ENCODE measurements around the gene CIDEB. TPM values are rescaled to one million over a fixed set of nuclear protein-coding genes. Genes with fewer than 3 reads are reported as not detected.

Gene CIDEB
- total RNA-seq = 0.18 and 2.8 TPM in 2 replicates

DNA sequence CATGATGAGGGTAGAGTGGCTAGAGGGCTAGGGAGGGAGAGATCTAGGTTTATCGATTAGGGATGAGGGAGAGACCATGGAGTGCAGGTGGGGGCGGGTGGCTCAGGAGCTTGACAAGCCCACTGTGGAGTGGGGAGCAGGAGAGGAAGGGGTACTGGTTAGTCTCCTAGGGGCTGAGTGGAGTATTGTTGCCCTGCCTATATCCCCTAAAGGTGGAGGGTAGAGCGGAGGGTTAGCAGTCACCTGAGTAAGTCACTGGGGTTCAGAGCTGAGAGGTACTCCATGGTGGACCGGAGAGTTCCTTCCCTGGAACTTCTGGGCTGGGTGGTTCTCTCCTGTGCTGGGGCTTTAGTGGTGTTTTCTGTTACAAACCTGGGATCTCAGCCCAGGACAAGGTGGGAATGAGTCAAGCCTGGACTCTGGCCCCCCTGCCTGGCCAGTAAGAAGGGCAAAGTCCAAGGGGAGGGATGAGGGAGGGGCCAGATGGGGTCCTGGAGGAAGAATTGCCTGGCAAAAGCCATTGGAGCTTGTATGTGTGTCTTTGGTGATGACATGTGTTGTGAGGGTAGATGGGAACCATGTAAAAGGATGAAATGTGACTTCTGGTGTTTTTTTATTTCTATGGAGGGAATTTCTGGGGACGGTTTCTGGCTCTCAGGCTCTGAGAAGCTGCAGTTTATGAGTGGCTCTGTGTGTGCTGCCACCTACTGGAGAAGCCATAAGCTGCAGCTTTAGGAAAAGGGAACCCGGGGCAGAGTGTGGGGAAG, at the start of gene CIDEB:
Gene CIDEB, minus strand, starts transcription at position 403 of the 767 bp plus-strand sequence. Its CDS starts 119 bp downstream, at position 284.

GRCh38 chr14:24339284-24340151, 31.7 kb upstream of the CIDEB start, which contains the start of gene RIPK3:
RIPK3 (minus strand) TSS chr14:24339991; CDS start chr14:24339826, 165 bp downstream.

GRCh38 chr14:24334431-24335291, 26.9 kb upstream of the CIDEB start, which contains the start of gene ADCY4:
ADCY4 (minus strand) TSS chr14:24335071; CDS start chr14:24334652, 419 bp downstream.

DNA sequence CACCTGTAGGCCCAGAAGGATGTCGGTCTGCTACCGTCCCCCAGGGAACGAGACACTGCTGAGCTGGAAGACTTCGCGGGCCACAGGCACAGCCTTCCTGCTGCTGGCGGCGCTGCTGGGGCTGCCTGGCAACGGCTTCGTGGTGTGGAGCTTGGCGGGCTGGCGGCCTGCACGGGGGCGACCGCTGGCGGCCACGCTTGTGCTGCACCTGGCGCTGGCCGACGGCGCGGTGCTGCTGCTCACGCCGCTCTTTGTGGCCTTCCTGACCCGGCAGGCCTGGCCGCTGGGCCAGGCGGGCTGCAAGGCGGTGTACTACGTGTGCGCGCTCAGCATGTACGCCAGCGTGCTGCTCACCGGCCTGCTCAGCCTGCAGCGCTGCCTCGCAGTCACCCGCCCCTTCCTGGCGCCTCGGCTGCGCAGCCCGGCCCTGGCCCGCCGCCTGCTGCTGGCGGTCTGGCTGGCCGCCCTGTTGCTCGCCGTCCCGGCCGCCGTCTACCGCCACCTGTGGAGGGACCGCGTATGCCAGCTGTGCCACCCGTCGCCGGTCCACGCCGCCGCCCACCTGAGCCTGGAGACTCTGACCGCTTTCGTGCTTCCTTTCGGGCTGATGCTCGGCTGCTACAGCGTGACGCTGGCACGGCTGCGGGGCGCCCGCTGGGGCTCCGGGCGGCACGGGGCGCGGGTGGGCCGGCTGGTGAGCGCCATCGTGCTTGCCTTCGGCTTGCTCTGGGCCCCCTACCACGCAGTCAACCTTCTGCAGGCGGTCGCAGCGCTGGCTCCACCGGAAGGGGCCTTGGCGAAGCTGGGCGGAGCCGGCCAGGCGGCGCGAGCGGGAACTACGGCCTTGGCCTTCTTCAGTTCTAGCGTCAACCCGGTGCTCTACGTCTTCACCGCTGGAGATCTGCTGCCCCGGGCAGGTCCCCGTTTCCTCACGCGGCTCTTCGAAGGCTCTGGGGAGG, 3.1 kb upstream of the CIDEB start, which contains the start of gene LTB4R:
Gene LTB4R, plus strand, starts transcription at position 857 of the 959 bp plus-strand sequence. CDS start 4,150 bp downstream, outside the sequence.

DNA sequence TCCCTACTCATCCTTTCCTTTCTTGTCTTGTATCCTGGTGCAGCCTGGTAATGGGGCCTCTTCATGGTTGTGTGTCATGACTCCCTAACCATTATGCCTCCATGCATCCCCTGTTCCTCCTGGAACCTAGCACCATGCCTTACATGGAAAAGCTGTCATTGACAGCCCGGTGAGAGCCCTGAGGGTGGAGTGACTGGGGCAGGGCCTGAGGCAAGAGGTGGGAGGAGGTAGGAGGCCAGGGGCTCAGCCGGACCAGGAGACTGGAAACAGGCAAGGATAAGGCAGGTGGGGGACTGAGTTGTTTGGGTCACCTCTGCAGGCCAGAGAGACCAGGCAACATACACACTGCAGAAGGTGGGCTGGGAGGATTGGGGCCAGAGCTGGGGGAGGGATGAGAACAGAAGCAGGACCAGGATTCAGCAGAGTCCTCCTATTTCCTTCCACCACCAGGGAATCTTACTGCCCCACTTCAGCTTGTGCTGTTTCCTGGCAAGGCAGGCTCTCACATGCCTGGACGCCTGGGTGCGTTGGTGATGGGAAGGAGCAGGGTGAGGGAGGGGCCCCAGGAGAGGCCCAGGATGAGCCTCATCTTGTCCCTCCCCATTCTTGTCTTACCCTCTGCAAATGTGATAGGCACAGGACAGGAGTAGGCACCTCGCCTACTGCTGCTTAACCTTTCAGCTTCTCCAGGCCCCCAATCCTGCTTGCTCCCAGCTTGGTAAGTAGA, 1.9 kb upstream of the CIDEB start, which contains the start of gene LTB4R2:
Gene LTB4R2, plus strand, starts transcription at position 603 of the 727 bp plus-strand sequence. CDS start 525 bp downstream, outside the sequence.

GRCh38 chr14:24299255-24300191, 8.3 kb downstream of the CIDEB start, which contains the start of the genes DHRS1 and NOP9:
DHRS1 (minus strand) TSS chr14:24299780; CDS start chr14:24299106, 674 bp downstream.
NOP9 (plus strand) TSS chr14:24299850; CDS start chr14:24299955, 105 bp downstream.

GRCh38 chr14:24271134-24271833, 36.5 kb downstream of the CIDEB start, which contains the start of gene RABGGTA:
RABGGTA (minus strand) TSS chr14:24271597; CDS start chr14:24271115, 482 bp downstream.

DNA sequence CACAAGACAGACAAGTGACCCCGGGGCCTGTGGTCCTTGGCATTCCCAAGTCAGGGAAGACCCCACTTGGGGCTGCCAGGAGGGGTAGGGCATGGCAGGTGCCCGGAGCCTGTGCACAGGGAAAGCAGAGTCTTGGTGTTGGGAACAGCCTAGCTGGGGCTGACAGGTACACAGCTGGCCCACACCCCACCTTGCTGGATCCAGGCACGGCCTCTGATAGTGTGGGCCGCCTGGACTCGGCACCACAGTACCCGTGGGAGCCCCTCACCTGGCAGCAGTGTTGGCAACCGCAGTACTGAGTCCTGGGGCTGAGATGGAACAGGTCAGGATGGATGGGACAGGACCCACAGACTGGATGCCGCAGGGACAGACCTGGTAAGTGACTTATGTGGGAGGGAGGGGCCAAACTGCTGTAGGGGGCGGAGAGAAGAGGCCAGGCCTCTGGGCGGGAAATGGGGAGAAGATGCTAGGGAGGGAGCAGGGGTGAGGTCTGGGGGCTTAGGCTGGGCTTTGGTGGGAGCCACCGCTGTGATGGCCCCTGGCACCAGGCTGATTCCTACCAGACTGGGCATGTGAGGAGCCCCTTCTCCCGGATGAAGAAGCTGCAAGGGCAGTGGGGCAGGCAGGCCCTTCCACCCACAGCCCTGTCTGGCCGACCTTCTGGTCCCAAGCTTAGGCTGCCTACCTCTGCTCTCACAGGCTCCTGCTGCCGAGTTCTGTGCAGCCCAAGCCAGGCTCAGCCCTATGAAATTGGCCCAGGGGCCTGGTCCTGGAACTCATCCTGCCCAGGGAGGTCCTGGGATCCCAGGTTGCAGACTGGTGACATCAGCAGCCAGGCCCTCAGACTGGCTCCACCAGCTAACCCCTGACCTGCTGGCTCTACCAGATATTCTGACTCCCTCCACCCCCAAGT, 44.7 kb downstream of the CIDEB start, which contains the start of gene TGM1:
Gene TGM1, minus strand, starts transcription at position 357 of the 913 bp plus-strand sequence. CDS start 825 bp downstream, outside the sequence.

Other genes starting within 250 kb of the CIDEB start
- not detected in 2 replicates for gene CPNE6, start 236.4 kb downstream of the CIDEB start, total RNA-seq
- 32.7 and 43.4 TPM in 2 replicates for gene PCK2, start 213.7 kb downstream of the CIDEB start, total RNA-seq
- 27.5 and 28.7 TPM in 2 replicates for gene DCAF11, start 193.2 kb downstream of the CIDEB start, total RNA-seq
- gene NRL, start 193.0 kb downstream of the CIDEB start, total RNA-seq = 0.32 TPM in 1 of 2 replicates, not detected in the other
- 0.32 TPM in 1 of 2 replicates, not detected in the other for gene FITM1, start 177.3 kb downstream of the CIDEB start, total RNA-seq
- 151 and 174 TPM in 2 replicates for gene PSME1, start 171.8 kb downstream of the CIDEB start, total RNA-seq
- 14.4 and 27.4 TPM in 2 replicates for gene EMC9, start 166.4 kb downstream of the CIDEB start, total RNA-seq
- 44.6 and 52.2 TPM in 2 replicates for gene PSME2, start 161.4 kb downstream of the CIDEB start, total RNA-seq
- gene RNF31, start 160.5 kb downstream of the CIDEB start, total RNA-seq = 24.2 and 25.6 TPM in 2 replicates
- gene IRF9, start 146.7 kb downstream of the CIDEB start, total RNA-seq = 34.2 and 65.2 TPM in 2 replicates
- gene REC8, start 135.9 kb downstream of the CIDEB start, total RNA-seq = 2.9 TPM in 1 of 2 replicates, not detected in the other
- gene IPO4, start 119.2 kb downstream of the CIDEB start, total RNA-seq = 24.2 and 39.0 TPM in 2 replicates
- 71.5 and 84.7 TPM in 2 replicates for gene TM9SF1, start 112.5 kb downstream of the CIDEB start, total RNA-seq
- gene TSSK4, start 102.3 kb downstream of the CIDEB start, total RNA-seq = not detected in 2 replicates
- gene CHMP4A, start 94.5 kb downstream of the CIDEB start, total RNA-seq = 34.7 TPM in 2 replicates
- gene MDP1, start 91.9 kb downstream of the CIDEB start, total RNA-seq = 6.7 and 9.2 TPM in 2 replicates
- 140 and 176 TPM in 2 replicates for gene NEDD8, start 75.6 kb downstream of the CIDEB start, total RNA-seq
- gene GMPR2, start 75.0 kb downstream of the CIDEB start, total RNA-seq = 41.7 and 96.7 TPM in 2 replicates
- 42.1 and 42.6 TPM in 2 replicates for gene TINF2, start 65.4 kb downstream of the CIDEB start, total RNA-seq
- 0.16 and 0.72 TPM in 2 replicates for gene TGM1, start 44.8 kb downstream of the CIDEB start, total RNA-seq
- 25.9 and 39.9 TPM in 2 replicates for gene RABGGTA, start 36.4 kb downstream of the CIDEB start, total RNA-seq
- gene DHRS1, start 8.2 kb downstream of the CIDEB start, total RNA-seq = 11.3 and 19.0 TPM in 2 replicates
- 12.6 and 13.9 TPM in 2 replicates for gene NOP9, start 8.1 kb downstream of the CIDEB start, total RNA-seq
- gene LTB4R2, start 2.2 kb upstream of the CIDEB start, total RNA-seq = 1.4 and 2.1 TPM in 2 replicates
- 3.6 and 6.3 TPM in 2 replicates for gene LTB4R, start 3.5 kb upstream of the CIDEB start, total RNA-seq
- 1.8 and 2.3 TPM in 2 replicates for gene ADCY4, start 27.1 kb upstream of the CIDEB start, total RNA-seq
- 0.36 TPM in 1 of 2 replicates, not detected in the other for gene RIPK3, start 32.0 kb upstream of the CIDEB start, total RNA-seq
- 40.0 and 41.9 TPM in 2 replicates for gene NFATC4, start 60.2 kb upstream of the CIDEB start, total RNA-seq
- gene NYNRIN, start 91.0 kb upstream of the CIDEB start, total RNA-seq = 6.3 and 11.7 TPM in 2 replicates
- gene CBLN3, start 121.7 kb upstream of the CIDEB start, total RNA-seq = 2.8 and 3.4 TPM in 2 replicates
- 30.3 and 36.6 TPM in 2 replicates for gene KHNYN, start 122.0 kb upstream of the CIDEB start, total RNA-seq
- gene SDR39U1, start 134.8 kb upstream of the CIDEB start, total RNA-seq = 14.1 and 24.2 TPM in 2 replicates
- not detected in 2 replicates for gene CMA1, start 200.3 kb upstream of the CIDEB start, total RNA-seq

Data from cardiac atrium fibroblast (primary cell).